ENCODE measurements around the gene CNTNAP2.
"Not testable (repeated sequence)": the region's sequence is repeated elsewhere in the genome, so short reads cannot be mapped to it uniquely, and the experiment has no call there.

CNTNAP2 gene

DNA sequence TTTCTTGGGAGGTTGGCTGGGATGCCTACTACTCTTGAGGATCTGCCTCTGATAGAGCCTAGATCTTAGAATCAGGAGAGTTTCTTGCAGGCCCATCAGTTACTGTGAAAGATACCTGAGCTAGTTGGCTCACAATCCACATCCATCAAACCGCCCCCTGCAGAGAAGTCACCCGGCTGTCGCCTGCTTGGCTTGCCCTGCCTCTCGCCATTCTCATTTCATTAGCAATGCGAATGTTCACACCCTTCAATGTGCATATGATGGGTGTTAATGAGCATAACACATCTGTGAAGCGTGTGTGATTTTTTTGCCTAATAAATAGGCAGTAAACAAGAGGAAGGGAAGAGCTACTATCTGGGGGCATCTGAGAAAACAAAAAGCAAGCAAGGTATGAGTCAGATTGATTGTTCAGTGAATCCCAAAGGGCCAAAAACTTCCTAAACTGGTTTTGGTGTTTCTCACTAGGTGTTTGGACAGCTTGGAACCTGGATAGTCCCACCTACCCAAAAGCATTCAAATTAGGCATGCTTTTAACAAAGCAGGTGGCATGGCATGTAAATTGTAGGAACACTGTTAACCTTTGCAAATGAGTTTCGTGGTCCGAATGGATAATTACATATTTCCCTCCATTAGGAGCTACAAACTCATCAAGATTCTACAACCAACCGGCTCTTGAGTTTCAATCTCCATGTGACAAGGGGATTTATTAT, 2201.7 kb downstream of the CNTNAP2 start:
- DNase-seq (ENCODE audit: low spot score): no peak

DNA sequence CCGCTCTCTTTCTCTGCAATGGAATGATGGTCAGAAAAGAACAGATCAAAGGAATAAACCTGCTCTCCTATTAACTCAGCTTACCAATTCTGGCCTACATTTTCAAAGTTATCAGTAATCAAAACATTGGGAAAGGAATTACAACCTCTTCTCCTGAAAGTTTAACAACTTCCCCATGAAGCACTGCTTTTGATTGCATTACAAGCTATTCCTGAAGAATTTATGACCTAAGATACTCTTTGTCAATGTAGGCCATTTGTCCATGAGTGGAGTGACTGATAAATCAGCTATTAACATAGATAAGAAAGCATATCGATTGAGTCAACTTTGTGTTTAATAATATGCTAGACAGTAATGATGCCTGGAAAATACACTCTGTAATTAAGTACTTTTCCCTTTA, 2202.2 kb downstream of the CNTNAP2 start:
- peak; percentile 39 for DNase-seq (ENCODE audit: low spot score)

DNA sequence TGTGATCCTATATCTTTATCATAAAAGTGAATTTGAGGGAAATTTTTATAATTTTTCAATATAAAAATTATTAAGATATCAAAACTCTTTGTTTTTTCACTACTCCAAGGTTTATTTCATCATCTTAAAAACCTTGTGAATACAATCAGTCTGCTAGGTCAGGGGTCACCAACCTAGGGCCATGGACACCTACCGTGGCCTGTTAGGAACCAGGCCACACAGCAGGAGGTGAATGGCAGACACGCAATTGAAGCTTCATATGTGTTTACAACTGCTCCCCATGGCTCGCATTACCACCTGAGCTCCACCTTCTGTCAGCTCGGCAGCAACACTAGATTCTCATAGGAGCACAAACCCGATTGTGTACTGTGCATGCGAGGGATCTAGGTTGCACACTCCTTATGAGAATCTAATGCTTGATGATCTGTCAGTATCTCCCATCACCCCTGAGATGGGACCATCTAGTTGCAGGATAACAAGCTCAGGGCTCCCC, 2202.8 kb downstream of the CNTNAP2 start:
- no peak for DNase-seq (ENCODE audit: low spot score)

DNA sequence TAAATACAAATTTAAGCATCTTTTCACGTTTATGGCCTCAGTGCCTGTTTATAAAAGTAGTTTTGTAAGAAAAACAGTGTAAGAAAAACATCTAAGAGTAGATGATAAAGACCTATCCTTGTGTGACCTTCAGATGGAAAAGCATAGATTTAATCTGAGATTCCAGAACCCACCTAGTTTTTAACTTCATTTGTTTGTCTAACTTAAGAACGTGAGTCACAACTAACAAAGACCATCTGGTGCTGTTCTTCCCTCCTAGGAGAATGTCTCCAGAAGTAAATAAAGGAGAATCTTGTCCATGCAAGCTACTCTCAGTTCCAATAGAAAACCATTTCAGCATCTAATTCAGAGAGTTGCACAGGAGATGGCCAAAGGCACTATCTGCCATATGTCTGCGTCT, 2208.6 kb downstream of the CNTNAP2 start:
- no peak for DNase-seq (ENCODE audit: low spot score)

DNA sequence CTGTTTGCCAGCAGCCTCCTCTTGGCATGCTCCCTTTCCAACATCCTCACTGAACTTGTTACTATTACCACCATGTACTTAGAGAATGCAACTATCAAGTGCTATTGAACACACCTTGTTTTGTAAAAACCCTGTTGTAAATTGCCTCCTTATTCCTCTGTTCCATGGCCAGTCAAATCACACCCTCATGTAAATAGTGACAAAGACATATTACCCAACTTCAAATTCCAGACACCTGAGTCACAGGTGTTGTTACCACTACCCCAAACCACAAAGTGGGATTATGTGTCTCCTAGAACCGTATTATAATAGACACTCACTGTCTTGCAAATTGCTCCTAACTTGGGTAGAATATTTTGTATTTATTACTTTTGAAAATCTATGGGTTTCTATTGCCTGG, 2210.8 kb downstream of the CNTNAP2 start:
- no peak for DNase-seq (ENCODE audit: low spot score)

DNA sequence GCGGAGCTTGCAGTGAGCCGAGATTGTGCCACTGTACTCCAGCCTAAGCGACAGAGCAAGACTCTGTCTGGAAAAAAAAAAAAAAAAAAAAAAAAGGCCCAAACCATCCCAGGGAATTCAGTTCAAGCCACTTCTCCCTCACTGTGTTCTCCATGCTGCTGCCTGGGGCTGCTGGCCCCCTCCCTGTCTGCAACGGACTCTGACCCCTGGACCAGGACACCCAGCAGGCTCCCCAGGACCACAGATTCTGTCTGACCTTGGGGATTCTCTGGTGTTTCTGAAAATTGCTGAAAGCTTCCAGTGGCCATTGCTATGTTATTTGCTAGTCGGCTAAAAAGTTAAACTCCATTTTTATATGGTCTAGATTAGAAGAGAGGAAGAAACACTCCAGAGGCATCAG, 2212.3 kb downstream of the CNTNAP2 start:
- no peak for DNase-seq (ENCODE audit: low spot score)

DNA sequence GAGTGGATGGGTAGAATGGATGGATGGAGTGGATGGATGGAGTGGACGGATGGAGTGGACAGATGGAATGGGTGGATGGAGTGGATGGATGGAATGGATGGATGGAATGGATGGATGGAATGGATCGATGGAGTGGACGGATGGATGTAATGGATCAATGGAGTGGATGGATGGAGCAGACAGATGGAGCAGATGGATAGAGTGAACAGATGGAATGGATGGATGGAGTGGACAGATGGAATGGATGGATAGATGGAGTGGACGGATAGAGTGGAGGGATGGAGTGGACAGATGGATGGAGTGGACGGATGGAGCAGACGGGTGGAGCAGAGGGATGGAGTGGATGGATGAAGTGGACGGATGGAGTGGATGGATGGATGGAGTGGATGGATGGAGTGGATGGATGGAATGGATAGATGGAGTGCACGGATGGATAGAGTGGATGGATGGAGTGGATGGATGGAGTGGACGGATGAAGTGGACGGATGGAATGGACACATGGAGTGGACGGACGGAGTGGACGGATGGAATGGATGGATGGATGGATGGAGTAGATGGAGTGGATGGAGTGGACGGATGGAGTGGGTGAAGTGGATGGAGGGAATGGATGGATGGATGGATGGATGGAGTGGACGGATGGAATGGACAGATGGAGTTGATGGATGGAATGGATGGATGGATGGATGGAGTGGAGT, 2213.7 kb downstream of the CNTNAP2 start:
- DNase-seq (ENCODE audit: low spot score): no peak

DNA sequence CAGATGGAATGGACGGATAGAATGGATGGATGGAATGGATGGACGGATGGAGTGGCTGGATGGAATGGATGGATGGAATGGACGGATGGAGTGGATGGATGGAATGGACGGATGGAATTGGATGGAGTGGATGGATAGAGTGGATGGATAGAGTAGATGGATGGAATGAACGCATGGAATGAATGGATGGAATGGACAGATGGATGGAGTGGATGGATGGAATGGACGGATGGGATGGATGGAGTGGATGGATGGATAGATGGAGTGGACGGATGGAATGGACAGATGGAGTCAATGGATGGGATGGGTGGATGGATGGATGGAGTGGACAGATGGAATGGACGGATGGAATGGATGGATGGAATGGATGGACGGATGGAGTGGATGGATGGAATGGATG, 2214.2 kb downstream of the CNTNAP2 start:
- DNase-seq (ENCODE audit: low spot score): no peak

DNA sequence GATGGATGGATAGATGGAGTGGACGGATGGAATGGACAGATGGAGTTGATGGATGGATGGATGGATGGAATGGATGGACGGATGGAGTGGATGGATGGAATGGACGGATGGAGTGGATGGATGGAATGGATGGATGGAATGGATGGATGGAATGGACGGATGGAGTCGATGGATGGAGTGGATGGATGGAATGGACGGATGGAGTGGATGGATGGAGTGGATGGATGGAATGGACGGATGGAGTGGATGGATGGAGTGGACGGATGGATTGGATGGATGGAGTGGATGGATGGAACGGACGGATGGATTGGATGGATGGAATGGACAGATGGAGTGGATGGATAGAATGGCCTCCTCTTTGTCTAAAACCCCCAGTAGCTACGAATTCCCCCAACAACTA, 2214.9 kb downstream of the CNTNAP2 start:
- DNase-seq (ENCODE audit: low spot score): not testable (repeated sequence)

DNA sequence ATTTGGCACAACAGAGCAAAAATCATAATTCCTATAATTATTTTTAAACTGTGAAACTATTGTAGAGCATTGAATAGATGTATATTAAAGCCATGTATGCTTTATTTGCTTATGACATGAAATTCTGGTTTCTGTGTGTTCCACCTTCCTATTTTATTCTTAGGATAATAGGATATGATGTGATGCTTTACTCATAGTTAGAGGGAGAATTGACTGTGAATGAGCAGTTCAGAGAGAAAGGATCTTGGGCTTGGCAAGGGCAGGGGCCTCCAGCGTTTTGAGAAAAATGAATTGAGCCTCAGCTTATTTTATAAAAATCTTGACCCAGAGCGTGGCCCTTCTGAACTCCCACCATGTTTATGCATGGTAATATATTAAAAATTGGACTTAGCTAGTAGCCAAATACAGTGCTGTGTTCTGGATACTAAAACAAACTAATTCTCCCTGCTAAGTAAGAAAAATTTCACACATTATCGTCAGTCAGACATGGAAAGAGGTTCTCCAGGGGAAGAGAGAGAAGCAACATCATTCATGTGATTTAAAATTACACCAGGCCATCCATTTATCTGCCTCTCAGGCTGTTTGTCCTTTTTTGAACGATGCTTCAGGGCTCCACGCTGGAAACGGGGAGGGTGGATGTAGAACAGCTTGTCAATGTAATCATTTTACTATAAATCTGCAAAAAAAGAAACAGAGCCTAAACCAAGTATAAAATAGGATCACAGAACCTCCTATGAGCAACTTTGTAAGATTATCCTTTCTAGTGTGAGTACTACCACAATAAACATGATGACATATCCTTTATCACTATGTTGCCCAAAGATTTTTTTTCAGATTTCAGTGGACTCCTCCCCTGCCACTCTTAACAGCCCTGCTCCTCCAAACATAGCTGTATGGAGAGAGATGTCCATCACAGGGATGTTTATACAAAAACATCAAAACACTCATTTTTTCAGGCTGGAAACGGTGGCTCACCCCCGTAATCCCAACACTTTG, 2215.9 kb downstream of the CNTNAP2 start:
- DNase-seq (ENCODE audit: low spot score): no peak

DNA sequence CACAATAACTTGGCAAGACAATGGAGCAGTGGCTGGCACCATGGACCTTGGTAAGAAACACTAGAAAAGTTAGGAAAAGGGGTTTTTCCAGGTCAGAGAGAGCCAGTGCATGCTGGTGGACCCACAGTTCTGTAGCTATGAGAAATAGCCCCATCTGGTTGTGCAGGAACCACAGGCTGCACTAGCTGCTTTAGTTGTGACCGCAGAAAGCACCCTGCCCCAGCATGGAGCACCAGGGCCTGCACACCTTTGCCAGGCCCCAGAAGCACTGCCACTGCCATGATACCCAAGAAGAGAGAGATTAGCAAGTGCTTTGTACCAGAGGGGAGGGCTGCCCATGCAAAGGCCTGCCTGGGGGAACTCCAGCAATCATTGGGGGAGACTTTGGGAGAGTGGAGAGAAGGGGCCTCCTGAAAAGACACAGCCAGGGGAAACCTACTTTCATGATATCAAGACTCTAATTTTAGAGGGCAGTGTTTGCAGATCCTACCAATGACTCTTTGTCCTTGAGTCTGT, 2217.9 kb downstream of the CNTNAP2 start:
- no peak for DNase-seq (ENCODE audit: low spot score)

DNA sequence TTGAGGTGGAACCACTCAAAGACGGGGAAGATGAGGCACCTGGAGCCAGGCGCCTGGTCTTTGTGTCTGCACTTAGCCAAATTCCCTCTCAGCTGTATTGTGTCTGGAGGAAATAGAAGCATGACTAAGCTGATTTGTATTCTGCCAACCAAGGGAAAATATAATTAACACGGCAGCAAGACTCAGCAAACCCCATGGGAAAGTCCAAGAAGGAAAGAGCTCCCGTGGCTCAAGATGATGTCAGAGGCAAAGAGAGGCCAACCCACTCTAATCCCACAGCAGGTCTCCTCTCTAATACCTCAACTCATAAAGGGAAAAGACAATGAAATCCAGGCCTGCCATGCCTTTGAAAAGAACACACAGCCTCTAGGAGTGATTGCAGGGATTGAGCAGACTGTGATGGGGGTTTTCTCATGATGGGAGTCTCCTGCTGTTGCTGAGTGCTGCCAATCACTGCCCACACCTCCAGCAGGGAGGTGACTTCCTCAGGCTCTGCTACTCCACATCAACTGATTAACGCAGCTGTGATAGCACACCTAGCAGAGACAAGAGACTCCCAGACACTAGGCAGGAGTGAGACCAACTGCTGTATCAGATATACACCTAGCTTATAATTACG, 2218.5 kb downstream of the CNTNAP2 start:
- DNase-seq (ENCODE audit: low spot score): no peak

DNA sequence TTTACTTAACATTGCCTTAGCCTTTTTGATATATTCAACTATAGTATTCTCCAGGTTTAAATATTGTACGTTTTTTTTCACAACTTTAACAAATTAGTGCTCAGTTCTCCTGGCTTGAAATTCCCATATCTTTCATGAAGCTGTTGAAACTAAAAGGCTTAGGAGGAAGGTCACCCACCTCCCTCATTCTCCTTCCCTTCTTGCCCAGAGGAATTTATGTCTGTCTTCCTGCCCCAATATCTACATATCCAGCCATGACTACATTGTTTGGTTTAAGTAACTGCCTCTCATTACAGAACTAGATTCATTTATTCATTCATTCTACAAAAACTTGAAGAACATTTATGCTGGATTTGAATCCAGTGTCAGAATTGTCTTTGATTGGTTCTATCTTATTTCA, 2219.2 kb downstream of the CNTNAP2 start:
- DNase-seq (ENCODE audit: low spot score): no peak

DNA sequence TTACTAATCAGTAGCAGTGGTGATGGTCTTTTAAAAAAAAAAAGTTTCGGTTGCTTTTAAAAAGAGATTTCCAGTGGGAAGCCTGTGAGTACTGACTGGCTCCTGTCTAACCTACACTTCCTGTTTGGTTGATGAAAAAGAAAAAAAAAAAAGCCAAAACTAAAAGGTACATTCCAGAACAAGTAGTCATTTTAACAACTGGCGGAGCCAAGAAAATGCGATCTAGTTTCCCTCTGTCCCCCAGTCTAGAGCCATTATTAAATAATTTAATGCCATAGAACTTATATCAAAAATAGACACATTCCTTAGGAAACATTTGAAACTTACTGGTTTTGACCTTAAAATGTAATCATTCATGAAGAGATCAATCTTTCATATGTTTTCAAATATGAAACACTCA, 2219.8 kb downstream of the CNTNAP2 start:
- DNase-seq (ENCODE audit: low spot score): no peak

DNA sequence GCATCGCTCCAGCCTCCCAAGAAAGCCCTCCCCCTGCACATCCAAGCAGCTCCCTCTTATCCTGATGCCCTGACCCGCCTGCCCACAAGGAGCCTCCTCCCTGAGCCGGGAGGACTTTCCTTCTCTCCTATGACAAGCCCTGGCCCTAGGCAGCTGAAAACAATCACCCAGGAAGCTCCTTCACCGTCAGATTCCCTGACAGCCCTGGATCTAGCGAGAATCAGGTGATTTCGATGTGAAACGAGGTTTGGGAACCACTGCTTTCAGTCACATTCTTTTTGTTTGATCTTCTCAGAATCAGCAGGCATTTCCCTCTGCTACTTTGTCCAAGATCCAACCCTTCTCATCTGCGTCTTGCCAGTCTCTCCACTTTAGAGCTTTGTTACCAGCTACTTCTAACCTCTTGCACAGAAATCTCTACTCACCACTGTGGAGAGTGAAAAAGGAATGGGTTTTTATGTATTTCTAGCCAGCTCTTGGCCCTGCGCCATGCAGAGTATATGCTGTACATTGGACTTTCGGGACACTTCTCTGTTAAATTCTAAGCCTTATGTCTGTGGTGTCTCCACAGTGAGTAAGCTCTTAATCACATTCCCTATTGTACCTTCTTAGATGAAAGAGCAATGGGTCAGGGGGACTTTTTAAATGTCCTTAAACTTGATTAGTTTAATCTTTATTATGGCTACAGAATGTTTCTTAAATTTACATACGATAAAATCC, 2220.8 kb downstream of the CNTNAP2 start:
- no peak for DNase-seq (ENCODE audit: low spot score)

DNA sequence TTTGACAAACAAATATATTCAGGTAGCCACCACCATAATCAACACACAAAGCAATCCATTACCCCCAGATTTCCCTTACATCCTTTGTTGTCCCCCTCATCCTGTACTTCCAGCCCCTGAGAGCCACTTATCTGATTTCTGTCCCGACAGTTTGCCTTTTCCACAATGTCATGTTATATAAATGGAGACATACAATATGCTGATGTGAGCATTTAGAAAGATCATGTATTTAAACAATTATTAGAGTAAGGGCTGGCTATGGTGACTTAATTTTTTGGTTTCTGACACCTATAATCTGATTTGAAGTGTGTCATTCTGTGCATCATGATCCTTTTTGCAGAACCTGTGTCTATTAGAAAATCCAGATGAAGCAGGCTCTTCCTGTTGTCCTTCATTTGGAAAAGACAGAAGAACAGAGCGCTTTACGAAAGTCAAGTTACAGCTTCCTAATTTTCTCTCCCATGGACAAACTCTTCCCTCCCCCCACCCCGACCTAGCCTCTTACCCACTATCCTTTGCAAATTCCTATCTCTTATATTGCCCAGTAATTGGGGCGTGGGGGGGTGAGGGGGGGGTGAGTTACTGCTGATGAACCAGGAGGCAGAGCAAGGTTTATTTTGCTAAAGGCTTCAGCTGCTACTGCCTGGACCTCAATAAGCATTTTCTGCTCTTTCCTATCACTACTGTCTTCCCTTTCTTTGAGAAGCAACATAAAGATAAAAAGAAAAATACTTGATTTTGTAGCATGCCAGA, 2221.6 kb downstream of the CNTNAP2 start:
- DNase-seq (ENCODE audit: low spot score): no peak

DNA sequence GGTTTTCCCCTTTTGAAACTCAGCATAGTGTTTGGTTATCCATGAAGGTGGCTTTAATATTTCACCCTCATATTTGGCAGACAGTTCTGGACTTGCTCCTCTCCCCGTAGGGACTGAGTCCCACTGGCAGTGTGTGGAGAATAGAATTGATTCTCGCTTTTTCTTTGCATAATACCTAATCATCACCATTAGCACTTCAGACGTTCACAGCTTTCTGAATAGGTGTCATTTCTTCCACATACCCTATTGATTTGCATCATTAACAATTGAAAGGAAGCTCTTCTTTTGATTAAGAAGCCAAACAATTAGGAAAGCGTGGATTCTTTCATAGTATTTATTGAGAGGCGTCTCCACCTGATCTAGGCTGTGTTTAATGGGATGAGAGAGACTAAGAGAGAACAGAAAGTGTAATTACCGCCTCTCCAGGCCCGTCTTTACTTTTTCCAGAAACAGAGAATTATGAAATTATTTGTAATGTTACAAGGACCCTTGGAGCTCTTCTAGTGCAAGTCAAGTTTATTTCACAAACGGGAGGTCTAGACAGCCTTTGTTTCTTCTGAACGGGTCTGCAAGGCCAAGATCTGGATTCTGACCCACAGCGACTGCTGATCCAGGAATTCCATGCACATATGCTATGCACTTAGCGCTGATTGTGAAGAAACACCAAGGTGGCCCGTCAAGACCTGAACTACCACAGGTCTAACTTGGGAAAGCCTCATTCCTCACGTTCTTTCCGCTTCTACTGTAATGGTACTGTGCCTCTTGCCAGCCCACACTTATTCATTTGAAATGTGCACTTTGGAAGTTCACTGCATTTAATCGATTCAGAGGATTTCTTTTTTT, 2224.1 kb downstream of the CNTNAP2 start:
- no peak for DNase-seq (ENCODE audit: low spot score)

DNA sequence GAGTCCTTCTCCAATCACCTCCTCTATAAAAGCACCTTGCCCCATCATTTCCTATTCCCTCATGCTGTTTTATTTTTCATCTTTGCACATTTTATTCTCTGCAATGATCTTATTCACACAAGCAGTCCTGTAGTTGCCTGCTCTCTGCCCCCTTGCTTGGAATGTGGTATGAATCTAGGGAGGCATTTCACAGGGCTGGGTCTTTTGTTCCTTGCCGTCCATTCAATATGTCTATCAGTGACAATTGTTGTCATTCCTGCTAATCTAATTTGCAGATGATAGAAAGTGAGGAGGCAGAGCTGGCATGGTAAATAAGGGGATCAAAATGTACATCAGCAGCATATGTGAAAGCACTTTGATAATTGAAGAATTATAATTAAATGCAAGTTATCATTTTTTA, 2227.8 kb downstream of the CNTNAP2 start:
- DNase-seq (ENCODE audit: low spot score): no peak

DNA sequence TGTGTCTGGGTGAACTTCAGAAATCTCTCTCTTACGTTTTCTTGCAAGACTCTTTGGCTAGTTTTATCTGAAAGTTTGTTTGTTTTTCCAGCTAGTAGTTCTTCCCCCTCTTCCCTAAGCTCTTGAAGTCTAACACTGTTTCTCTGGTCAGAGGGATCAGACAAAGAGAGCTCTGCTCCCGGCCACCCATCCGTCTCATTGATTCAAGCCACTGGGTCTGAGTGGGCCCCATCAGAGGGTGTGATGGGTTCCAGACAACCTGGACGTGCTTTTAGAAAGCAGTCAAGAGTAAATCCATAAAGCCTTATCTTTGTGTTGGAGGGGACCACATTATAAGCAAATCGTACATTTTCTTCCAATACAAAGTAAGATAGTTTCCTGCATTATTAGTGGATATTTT, 2231.4 kb downstream of the CNTNAP2 start:
- no peak for DNase-seq (ENCODE audit: low spot score)

Data from HuH-7 (cell line).